Activated CD8-positive, alpha-beta memory T cell treated with anti-CD3 and anti-CD28 coated beads, Interleukin-2, amount 50 U/mL, for 24 hours (primary cell): ENCODE data around the gene ATG10.
"Not testable (repeated sequence)": the region's sequence is repeated elsewhere in the genome, so short reads cannot be mapped to it uniquely, and the experiment has no call there.

Experiments used
- DNase-seq: peaks from one replicate; pipeline ENCODE4 v3.0.0-alpha.2; 2020; ENCODE audit errors: extremely low read depth

ATG10 gene

DNA sequence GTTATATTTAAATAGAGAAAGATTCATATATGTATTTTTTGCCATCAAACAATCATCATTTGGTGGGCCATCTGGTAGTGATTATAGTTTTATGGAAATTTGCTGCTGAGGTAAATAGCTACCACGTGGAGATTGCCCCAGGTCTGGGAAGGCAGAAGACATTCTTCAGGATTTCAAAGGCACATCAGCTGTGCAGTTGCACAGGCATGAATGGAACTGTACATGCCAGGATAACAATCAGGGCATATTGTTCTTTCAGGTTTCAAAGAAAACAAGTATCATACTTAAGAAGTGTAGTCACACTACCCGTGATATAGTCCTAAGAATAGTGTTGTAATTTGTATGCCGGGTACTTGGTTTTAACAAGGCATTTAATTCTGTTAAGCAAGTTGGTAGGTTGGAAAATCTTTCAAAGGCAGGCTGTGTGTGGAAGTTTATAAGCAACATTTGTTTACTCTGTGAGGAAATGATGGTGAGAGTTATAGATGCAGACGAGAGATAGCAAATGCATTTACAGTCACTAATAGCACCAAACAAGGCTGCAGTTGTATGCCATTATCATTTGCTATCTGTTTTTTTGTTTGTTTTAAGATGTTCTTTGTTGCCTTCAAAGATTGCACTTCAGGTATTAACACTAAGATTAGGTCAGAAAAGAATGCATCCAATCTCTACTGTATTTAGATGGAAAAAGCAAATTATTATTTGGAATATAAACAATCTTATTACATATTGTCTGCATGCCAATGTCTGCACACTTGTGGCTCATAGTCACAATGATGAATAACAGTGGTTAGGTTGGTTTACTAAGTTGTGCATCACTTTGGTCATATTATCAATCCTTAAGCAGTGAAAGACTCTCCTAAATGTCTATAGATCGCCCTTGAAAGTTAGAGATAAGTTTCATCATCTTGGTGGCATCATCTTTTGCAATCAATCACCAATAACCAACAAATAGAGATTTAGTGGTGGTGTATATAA lies 251.1 kb downstream of the ATG10 start:
- no peak for DNase-seq

DNA sequence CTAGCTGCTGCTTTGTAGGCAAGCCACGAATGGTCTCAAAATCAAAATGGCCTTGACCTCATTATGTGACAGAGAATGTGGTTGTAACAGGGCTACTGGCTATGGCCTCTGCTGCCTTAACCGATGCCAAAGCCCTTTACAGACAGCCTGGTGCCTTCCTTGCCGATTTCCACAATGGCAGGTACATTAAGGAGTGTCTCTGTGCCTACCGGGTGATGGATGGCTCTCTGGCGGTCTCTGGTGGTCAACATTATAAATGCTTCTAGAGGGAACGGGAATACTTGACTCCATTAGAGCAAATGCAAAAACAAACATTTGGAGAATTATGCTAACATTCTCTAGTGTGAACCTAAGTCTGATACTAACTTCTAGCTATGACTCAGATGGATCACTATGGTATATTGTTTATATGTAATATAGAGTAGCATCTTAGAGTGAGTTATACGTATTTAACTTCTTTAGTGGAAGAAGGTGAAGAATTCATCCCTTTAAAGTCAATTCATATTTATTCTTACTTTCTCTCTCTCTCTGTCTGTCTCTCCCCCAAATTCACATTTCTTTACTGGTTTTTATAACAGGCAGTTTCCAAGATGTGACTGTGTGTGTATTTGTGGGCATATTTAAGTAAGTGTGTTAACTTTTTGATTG lies 253.8 kb downstream of the ATG10 start:
- DNase-seq, result peak; percentile 5

DNA sequence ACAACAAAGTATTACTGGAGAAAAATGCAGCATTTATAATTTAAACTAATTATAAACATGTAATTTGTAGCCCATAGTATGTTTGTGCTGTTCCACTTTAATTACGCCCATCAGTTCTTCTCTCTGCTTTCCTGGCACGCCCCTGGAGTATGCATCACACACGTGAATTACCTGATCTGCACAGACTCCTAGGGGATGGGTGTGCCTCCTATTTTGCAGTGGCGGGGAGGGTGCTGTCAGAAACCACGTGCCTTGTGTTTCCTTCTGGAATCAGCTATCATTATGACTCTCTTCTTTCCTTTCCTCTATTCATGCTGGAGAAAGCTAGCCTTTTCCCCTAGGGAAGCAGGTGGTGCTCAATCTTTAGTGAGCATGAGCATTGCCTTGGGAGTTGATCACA lies 263.1 kb downstream of the ATG10 start:
- no peak for DNase-seq

DNA sequence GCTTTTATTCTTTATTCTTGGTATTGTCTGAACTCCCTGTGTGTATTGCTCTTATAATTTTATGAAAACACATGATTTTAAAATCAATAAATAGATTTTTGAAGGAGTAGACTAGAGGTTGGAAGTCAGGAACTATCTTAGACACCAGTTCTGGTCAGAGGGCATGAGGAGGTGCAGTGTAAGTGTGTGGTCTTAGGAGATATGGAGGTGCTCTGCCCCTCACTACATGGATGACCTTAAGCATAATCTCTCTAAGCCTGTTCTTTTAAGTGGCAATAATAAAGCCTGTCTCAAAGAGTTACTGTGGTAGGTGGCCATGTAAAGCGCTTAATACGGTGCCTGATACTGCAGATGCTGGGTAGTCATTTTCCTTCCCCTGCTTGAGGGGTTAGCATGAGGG lies 272.3 kb downstream of the ATG10 start:
- DNase-seq, result no peak

DNA sequence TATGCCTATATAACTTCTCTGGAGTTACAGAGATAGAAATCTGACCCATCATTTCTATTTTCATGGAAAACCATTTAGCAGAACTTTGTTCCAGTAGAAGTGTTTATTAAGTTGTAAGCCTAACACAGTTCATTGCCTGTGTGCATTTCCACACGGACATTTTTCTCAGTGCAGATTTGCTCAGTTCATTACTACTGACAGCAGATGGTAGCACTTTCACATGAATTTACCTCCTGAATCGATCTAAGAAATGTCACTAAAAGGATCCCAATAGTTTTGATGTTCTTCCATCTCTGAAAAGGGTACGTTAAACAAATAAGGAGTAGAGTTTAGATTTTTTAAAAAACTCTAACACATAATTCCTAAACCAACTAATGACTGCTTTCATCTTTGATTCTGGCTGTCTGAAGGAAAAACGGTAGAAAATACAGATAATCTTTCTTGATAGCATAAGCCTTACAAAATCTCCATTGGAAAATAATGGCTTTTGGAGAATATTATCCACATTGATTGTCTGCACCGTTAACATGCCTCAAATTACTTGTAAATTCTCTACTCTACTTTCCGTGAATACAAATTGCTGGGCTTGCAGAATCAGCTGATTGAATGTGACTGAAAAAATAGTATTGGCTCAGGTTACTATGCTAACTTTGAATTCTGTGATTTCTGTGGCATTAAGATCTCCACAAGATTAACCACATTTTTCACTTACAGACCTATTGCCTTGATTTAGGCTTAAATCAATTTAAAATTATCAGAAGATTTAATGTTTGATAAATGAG lies 273.2 kb downstream of the ATG10 start:
- no peak for DNase-seq

DNA sequence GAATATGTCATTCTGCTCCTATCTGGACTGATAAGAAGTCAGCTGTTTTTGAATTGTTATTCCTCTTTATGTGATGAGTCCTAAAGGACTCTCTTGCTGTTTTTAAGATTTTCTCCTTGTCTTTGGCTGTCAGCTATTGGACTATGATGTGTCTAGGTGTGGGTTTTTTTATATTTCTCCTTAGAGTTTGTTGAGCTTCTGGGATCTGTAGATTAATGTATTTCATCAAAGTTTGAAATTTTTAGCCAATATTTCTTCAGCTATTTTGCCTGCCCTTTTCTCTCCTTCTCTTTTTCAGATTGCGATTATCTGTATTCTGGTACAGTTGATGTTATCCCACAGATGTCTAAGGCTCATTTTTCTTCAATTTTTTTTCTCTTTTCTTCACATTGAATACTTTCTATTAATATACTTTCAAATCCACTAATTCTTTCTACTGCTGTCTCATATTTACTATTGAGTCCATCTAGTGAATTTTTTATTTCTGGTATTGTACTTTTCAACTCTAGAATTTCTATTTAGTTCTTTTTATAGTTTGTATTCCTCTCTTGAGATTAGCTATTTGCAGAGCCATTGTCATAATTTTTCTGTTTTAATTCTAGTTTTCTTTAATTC lies 275.2 kb downstream of the ATG10 start:
- no peak for DNase-seq

DNA sequence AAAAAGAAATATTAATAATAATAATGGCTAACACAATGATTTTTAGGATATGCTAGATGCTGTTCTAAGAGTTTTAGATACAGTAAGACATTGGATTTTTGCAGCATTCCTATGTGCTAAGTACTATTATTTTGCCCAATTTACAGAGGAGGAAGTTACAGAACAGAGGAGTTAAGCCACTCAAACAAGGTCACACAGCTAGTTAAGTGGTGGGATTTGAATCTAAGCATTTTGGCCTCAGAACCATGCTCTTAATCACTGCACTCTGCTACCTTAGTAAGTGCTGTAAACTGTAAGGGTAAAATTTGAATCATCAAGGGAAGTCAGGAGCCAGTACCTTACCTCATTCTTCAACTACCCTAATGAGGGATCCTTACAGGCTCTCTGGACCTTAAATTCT lies 280.9 kb downstream of the ATG10 start:
- DNase-seq, result no peak

DNA sequence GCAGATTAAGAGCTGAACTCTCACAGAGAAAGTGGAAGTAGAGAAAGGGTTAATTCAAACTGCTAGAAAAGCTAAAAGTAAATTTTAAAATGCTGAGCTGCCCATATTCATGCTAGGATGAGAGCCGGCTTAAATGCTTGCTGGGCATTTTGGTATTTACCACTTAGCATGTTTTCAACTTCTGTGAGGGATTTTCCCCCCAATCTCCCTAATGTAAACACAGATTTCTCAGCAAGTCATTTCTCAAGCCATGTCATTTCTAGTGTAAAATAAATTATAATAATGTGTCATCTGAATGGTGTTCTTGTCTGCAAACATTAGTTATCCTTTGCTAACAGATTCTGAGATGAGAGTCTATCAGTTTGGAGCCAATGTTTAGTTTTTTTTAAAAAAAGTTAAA lies 284.0 kb downstream of the ATG10 start:
- DNase-seq, result no peak

DNA sequence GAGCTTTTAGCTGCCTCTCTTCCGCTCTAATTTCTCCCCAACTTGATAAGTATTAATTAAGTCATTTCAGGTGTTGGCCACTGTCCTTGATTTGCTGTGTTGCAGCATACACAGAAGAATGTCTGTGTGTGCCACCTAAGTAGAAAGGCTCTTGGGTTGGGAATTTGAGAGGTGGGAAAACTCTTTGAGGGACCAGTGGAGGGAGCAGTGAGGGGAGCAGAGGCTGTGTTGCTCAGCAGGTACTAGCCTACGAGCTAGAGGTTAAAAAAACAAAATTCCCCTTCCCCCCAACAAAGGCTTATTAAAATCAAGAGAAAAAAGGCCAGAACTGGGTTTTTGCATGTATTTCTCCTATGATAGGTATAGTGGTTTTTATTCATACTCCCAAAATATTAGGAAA lies 285.4 kb downstream of the ATG10 start:
- no peak for DNase-seq

DNA sequence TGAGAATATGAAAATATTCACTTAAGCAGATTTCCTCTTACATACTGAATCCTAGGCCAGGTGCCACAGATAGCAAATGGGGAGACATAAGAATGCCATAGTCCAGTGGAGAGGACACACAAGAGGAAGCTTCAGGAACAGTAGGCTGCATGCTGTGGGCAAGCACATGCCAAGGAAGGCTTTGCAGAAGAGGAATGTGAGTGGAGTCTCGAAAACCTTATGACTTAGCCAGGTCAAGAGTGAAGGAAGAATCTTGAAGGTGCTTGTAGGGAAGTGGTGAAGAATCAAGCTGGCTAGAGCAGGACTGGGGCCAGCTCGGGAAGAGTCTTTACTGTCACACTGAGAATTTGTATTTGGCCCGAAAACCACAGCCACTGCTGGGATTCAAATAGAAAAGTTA lies 285.9 kb downstream of the ATG10 start:
- no peak for DNase-seq

DNA sequence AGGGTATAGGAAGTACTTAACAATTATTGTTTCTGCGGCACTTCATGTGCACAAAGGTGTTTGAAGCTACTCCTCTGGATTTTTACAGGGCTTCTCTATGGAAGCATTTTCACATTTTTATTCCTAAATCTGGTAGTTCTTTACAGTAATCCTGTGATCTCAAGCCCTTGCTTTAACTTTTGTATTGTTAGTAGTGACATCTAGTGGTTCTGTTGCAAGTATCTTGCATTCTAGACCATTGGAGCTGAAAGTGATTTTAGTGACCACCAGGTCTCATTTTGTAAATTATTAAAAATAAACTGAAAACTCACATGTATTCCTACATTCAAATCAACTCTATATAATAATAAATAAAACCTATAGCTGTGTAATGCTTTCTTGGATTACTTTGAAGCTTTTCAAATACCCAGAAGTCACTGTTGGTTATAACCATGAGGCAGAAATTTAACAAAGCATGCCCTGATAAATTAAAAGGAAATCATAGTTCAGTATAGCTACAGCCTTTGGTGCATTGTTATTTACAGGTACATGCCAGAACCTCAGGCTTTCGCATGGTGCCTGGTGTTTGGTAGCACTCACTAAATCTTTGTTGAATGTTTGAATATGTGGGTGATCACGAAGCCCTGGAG lies 287.5 kb downstream of the ATG10 start:
- no peak for DNase-seq

DNA sequence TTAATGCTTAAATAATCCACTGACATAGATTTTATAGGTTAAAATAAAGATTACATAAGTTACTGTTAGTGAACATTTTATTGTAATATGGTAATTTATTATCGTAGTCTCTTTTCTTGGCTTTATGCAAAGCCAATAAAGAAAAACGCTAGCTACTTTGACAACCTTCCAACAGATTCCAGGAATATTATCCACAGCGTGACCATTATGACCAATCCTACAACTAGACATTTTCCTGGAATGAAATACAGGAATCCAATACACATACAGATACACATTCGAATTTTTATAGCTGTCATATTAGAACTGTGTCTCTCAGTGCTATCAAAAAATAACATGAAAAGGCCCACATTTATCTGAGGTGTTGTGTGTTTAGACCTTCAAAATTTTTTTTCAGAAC lies 293.2 kb downstream of the ATG10 start:
- no peak for DNase-seq

DNA sequence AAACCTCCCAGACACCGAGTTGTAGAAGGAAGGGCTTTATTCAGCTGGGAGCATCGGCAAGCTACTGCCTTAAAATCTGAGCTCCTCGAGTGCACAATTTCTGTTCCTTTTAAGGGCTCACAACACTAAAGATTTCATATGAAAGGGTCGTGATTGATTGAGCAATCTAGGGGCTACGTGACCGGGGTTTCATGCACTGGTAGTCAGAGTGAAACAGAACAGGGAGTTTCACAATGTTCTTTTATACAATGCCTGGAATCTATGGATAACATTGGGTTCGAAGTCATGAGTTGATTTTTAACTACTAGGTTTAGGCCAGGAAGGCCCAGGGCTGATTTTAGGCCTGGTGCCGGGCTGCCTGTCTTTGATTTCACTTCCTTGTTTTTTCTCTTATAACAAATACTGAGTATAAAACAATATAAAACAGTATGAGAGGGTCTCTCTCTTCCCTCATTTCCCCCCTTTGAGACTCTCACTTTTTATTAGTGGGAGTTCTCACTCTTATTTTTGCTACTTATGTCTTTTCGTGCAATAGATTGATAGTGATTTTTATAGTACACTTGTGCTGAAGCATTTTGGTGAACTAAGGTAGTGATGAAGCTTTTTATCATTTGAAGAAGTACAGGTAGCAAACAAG lies 295.6 kb downstream of the ATG10 start:
- DNase-seq, result not testable (repeated sequence)

DNA sequence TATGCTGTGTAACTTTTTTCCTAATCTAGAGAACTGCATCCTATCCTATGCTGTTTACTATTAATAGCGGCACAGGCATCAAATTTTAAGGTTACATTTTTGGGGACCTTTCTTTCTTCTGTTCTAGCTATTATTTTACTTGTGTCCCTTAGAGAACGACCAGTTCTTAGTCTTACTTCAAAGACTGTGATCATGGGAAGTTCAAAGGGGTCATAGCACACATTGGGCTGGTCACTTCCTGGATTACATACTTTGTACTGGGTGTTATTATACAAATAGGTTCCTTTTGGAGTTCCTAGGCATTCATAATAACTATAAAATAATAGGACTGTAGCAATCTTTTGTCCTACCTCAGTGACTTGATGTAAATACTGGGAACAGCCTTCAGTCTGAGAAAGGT lies 297.5 kb downstream of the ATG10 start:
- DNase-seq, result not testable (repeated sequence)

DNA sequence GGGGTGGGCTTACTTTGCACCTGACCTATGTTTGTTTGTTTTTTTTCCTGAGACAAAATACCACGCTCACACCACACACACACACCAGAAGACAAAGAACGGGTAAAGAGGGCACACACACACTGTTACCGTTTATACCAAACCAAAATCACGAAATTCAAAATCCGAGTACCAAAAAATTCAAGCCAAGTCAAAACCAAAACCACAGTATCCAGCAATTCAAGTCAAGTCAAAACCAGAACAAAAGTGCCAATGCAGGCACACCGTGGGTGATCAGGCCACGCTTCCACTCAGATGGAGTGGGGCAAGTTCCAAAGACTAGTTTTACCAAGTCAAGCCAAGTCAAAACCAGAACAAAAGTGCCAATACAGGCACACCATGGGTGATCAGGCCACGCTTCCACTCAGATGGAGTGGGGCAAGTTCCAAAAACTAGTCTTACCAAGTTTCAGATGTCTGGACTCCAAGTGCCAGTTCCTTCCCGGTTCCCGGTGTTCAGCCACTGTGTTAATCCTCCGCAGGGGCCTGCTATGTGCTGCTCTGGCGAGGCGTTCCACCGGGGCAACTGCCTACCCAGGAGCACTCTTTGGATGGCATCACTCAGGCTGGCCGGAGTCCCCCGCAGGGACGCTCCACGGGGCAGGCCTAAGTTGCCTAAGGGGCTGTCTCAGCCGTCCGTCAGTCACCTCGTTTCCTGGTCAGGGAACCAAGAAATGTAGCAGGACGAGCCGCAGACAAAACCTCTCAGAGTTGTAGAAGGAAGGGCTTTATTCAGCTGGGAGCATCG lies 300.9 kb downstream of the ATG10 start:
- DNase-seq, result not testable (repeated sequence)

DNA sequence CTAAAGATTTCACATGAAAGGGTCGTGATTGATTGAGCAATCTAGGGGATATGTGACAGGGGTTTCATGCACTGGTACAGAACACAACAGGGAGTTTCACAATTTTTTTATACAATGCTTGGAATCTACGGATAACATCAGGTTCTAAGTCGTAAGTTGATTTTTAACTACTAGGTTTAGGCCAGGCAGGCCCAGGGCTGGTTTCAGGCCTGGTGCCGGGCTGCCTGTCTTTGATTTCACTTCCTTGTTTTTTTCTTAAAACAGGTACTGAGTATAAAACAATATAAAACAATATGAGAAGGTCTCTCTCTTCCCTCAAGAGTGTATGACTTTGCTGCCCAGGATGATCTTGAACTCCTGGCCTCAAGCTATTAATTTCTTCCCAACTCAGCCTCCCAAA lies 301.6 kb downstream of the ATG10 start:
- not testable (repeated sequence) for DNase-seq

DNA sequence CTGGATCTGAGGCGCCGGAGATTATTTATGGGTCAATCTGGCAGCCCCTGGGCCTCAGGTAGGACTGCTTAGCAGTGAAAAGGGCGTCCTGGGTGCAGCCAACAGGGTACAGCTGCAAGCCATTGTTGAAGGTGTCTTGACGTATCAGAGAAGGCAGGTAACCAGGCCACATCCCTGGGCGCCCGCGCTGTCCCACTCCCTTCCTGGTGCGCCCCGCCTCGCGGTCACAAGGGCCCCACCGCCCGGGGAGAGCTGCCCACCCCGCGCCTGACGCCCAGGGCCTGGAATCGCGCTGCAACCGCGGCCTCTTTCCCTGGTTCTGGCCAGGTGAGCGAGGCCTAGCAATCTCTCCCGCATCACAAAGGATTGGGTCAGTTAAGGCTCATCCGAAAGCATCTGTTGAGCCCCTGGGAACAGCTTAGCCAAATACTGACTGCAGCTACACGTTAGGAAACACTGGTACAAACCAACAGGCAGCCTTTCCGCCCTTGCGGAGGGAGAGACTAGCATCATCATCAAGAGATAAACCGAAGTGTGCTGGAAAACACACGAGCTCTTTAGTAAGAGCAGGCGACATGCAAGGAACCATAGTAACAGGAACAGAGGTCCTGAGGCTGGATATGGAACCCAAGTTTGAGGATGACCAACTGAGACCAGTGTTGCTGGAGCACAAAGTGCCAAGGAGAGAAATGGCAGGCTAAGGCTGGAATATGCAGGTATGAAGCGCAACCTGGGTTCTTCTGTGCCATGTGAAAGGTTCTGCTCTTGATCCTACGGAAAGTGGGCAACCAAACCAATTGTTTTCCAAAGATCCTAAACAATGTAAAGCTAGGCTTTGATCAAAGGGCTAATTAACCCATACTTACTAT lies 302.8 kb downstream of the ATG10 start:
- DNase-seq, result no peak

DNA sequence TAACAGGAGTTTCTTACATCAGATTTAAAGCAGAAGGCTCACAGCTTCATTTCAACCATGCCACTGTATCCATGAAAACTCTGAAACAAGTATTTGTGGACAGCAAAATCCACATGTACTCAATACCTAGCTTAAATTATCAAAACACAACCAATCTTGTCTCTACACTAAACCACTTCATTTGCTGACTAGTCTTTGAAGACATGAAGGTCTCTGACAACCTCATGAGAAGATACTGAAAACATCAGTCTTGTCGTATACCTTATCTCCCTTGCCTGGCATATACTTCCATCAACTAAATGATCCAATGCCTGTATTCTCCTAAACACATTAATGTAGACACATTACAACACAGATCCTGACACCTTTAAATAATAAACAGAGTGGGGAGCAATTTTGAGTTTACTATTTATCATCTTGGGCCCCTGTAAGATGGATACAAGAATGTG lies 303.4 kb downstream of the ATG10 start:
- DNase-seq, result no peak
